HepG2 (cell line): ENCODE measurements around the gene FBXL20. TPM values are rescaled to one million over a fixed set of nuclear protein-coding genes. Genes with fewer than 3 reads are reported as not detected.

Source experiments
- FOXP1 ChIP-seq, 2 experiments: fragments of 450-650 bp in 1 of 2; IDR thresholded peaks; 2 replicates each; pipeline ENCODE4 v1.6.1; 2017 to 2018; ENCODE audit warnings: antibody characterized with exemption in 1 of 2
- HOXA5 ChIP-seq: sonication (generic); formaldehyde crosslinking; IDR thresholded peaks from 2 replicates; pipeline ENCODE4 v1.4.0; 2020; ENCODE audit warnings: missing genetic modification reagents
- JDP2 ChIP-seq: sonication (generic); formaldehyde crosslinking; IDR thresholded peaks from 2 replicates; pipeline ENCODE4 v1.8.1; 2022; ENCODE audit warnings: missing genetic modification reagents, borderline replicate concordance
- KLF9 ChIP-seq: IDR thresholded peaks from 2 replicates; pipeline ENCODE4 v1.6.1; 2016; ENCODE audit warnings: low read depth
- MAF1 ChIP-seq: sonication (generic); formaldehyde crosslinking; IDR thresholded peaks from 2 replicates; pipeline ENCODE4 v1.5.0; 2020; ENCODE audit warnings: missing genetic modification reagents, borderline replicate concordance
- MAFK ChIP-seq, 2 experiments: IDR thresholded peaks in 1 of 2; conservative IDR thresholded peaks in 1 of 2; 2 replicates each; pipeline ENCODE4 v1.6.1; 2011; ENCODE audit warnings: improper control_type of control experiment in 2 of 2, low read length in 2 of 2
- MXD3 ChIP-seq: IDR thresholded peaks from 2 replicates; pipeline ENCODE4 v1.6.1; 2016; ENCODE audit warnings: mild to moderate bottlenecking, missing biosample characterization, missing genetic modification reagents
- NR1H2 ChIP-seq: sonication (generic); formaldehyde crosslinking; IDR thresholded peaks from 2 replicates; pipeline ENCODE4 v1.8.1; 2022; ENCODE audit warnings: low read depth, missing genetic modification reagents, borderline replicate concordance
- NR2F2 ChIP-seq: IDR thresholded peaks from 2 replicates; pipeline ENCODE4 v1.6.1; 2012; ENCODE audit warnings: low read depth, inconsistent platforms, borderline replicate concordance
- RXRA ChIP-seq: sonication (generic); formaldehyde crosslinking; IDR thresholded peaks from 2 replicates; pipeline ENCODE4 v1.5.1; 2020; ENCODE audit warnings: missing genetic modification reagents
- SOX5 ChIP-seq: IDR thresholded peaks from 2 replicates; pipeline ENCODE4 v1.6.1; 2016; ENCODE audit warnings: borderline replicate concordance
- ZBTB8A ChIP-seq: sonication (generic); formaldehyde crosslinking; IDR thresholded peaks from 2 replicates; pipeline ENCODE4 v1.4.0; 2020; ENCODE audit warnings: mild to moderate bottlenecking, low read depth, missing genetic modification reagents, borderline replicate concordance
- ZNF275 ChIP-seq: sonication (generic); formaldehyde crosslinking; IDR thresholded peaks from 2 replicates; pipeline ENCODE4 v1.8.0; 2022; ENCODE audit warnings: missing genetic modification reagents, mild to moderate bottlenecking, inconsistent platforms, borderline replicate concordance
- ZNF777 ChIP-seq: sonication (generic); formaldehyde crosslinking; IDR thresholded peaks from 2 replicates; pipeline ENCODE4 v1.4.0; 2020; ENCODE audit warnings: missing genetic modification reagents
- ZSCAN22 ChIP-seq: sonication (generic); formaldehyde crosslinking; IDR thresholded peaks from 2 replicates; pipeline ENCODE4 v1.4.0; 2020; ENCODE audit warnings: mild to moderate bottlenecking, missing genetic modification reagents
- polyA plus RNA-seq, 8 experiments: library from polyadenylated mRNA; depleted of rRNA in 3 of 8; stranded (reverse) in 7 of 8; unstranded in 1 of 8; fragments of >200 nt; fragmentation: Illumina TruSeq in 4 of 8; extraction: Trizol in 4 of 8; gene quantifications; 2 replicates each; pipeline versions ENCODE4 v1.2.1 to v1.2.3, GENCODE V29; 2011 to 2016; ENCODE audit warnings: low read depth in 4 of 8, missing spikeins in 1 of 8, mixed read lengths in 1 of 8; ENCODE audit not compliant: insufficient read depth in 1 of 8
- total RNA-seq, 5 experiments: library from RNA; depleted of rRNA; stranded (reverse); fragments of >200 nt; fragmentation: Illumina TruSeq; extraction: Trizol; gene quantifications; 2 replicates each; pipeline ENCODE4 v1.2.3, GENCODE V29; 2016; ENCODE audit warnings: low read depth in 1 of 5
- TF ChIP-seq, protein P1 (sequence below): sonication (generic); formaldehyde crosslinking; IDR thresholded peaks from 2 replicates; pipeline ENCODE4 v1.8.1; 2023; ENCODE audit warnings: mild to moderate bottlenecking, missing genetic modification reagents, borderline replicate concordance
- TF ChIP-seq, protein P2 (sequence below): sonication (generic); formaldehyde crosslinking; IDR thresholded peaks from 2 replicates; pipeline ENCODE4 v1.4.0; 2020; ENCODE audit warnings: low read depth, mild to moderate bottlenecking, missing genetic modification reagents
- TF ChIP-seq, protein P3 (sequence below): sonication (generic); formaldehyde crosslinking; IDR thresholded peaks from 2 replicates; pipeline ENCODE4 v1.5.0; 2020; ENCODE audit warnings: mild to moderate bottlenecking, missing genetic modification reagents
- TF ChIP-seq, protein P4 (sequence below): sonication (generic); formaldehyde crosslinking; IDR thresholded peaks from 2 replicates; pipeline ENCODE4 v1.4.0; 2020; ENCODE audit warnings: missing genetic modification reagents
- TF ChIP-seq, protein P5 (sequence below): IDR thresholded peaks from 2 replicates; pipeline ENCODE4 v1.6.1; 2016; ENCODE audit warnings: missing compliant biosample characterization, missing genetic modification reagents, borderline replicate concordance

Gene FBXL20
- total and polyA plus RNA-seq, 2 of the 13 experiments (the other 11 are each of a cell fraction or from before 2014, with no cell fraction given): 10.2 to 10.3 TPM

GRCh38 chr17:39450051-39450450 is 48.6 kb upstream of the FBXL20 start (continued):
- TF ChIP-seq, protein P1, sequence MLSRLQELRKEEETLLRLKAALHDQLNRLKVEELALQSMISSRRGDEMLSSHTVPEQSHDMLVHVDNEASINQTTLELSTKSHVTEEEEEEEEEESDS (CRISPR knock-in tag): no peak
- TF ChIP-seq SOX5 (CRISPR knock-in tag) (peak; percentile 61; the same call in 1 of the 2 replicates), NR1H2 (CRISPR knock-in tag) (no peak), KLF9 (no peak), ZNF777 (CRISPR knock-in tag) (no peak), ZSCAN22 (no peak), FOXP1 (IDR thresholded peaks at IDR 0.05) (no peak), FOXP1 (CRISPR knock-in tag; IDR thresholded peaks at IDR 0.05) (peak; percentile 53; the same call in 1 of the 2 replicates), JDP2 (CRISPR knock-in tag) (no peak), ZBTB8A (CRISPR knock-in tag) (0 out of 2 replicates have a peak, but pooled peaks have one; percentile 1), ZNF275 (CRISPR knock-in tag) (0 out of 2 replicates have a peak, but pooled peaks have one; percentile 11), MXD3 (no peak), MAF1 (CRISPR knock-in tag) (no peak), MAFK (conservative IDR thresholded peaks at IDR 0.05 in 1 of 2, IDR thresholded peaks at IDR 0.05 in 1 of 2; ENCODE audit: low read length in 2 of 2) (no peak), HOXA5 (no peak), NR2F2 (peak; percentile 66; the same call in 1 of the 2 replicates), RXRA (CRISPR knock-in tag) (peak; percentile 60; the same call in 1 of the 2 replicates)
- TF ChIP-seq, protein P2, sequence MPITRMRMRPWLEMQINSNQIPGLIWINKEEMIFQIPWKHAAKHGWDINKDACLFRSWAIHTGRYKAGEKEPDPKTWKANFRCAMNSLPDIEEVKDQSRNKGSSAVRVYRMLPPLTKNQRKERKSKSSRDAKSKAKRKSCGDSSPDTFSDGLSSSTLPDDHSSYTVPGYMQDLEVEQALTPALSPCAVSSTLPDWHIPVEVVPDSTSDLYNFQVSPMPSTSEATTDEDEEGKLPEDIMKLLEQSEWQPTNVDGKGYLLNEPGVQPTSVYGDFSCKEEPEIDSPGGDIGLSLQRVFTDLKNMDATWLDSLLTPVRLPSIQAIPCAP (CRISPR knock-in tag): no peak
- TF ChIP-seq, protein P3, sequence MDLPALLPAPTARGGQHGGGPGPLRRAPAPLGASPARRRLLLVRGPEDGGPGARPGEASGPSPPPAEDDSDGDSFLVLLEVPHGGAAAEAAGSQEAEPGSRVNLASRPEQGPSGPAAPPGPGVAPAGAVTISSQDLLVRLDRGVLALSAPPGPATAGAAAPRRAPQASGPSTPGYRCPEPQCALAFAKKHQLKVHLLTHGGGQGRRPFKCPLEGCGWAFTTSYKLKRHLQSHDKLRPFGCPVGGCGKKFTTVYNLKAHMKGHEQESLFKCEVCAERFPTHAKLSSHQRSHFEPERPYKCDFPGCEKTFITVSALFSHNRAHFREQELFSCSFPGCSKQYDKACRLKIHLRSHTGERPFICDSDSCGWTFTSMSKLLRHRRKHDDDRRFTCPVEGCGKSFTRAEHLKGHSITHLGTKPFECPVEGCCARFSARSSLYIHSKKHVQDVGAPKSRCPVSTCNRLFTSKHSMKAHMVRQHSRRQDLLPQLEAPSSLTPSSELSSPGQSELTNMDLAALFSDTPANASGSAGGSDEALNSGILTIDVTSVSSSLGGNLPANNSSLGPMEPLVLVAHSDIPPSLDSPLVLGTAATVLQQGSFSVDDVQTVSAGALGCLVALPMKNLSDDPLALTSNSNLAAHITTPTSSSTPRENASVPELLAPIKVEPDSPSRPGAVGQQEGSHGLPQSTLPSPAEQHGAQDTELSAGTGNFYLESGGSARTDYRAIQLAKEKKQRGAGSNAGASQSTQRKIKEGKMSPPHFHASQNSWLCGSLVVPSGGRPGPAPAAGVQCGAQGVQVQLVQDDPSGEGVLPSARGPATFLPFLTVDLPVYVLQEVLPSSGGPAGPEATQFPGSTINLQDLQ (CRISPR knock-in tag): no peak
- TF ChIP-seq, protein P4, sequence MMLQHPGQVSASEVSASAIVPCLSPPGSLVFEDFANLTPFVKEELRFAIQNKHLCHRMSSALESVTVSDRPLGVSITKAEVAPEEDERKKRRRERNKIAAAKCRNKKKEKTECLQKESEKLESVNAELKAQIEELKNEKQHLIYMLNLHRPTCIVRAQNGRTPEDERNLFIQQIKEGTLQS (CRISPR knock-in tag): 0 out of 2 replicates have a peak, but pooled peaks have one; percentile 47
- TF ChIP-seq, protein P5, sequence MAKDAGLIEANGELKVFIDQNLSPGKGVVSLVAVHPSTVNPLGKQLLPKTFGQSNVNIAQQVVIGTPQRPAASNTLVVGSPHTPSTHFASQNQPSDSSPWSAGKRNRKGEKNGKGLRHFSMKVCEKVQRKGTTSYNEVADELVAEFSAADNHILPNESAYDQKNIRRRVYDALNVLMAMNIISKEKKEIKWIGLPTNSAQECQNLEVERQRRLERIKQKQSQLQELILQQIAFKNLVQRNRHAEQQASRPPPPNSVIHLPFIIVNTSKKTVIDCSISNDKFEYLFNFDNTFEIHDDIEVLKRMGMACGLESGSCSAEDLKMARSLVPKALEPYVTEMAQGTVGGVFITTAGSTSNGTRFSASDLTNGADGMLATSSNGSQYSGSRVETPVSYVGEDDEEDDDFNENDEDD: no peak
